GM12878 (cell line): ENCODE measurements around the gene RPL7L1. TPM values are rescaled to one million over a fixed set of nuclear protein-coding genes. Genes with fewer than 3 reads are reported as not detected.

Experiments
- ATAC-seq: fragments of 200-7000 bp; cut with Tn5 transposase; 3 replicates; pipeline ENCODE4 v1.9.1; 2020; ENCODE audit warnings: mild to moderate bottlenecking, moderate library complexity
- BruUV-seq: library from RNA; stranded (reverse); fragments of 400-500 nt; replicated peaks from 2 replicates; lab custom pipeline; 2021; lab: Mats Ljungman, UMichigan
- CTCF ChIA-PET: fragments of 300-600 bp; sonication (Branson Sonifier 250); formaldehyde crosslinking; extraction: SDS; loops from one replicate; lab custom pipeline; 2021; ENCODE audit warnings: inconsistent platforms; lab: Yijun Ruan, JAX
- POLR2A ChIA-PET: fragments of 350-600 bp; formaldehyde crosslinking; extraction: SDS; loops from one replicate; lab custom pipeline; 2021; ENCODE audit warnings: inconsistent platforms; lab: Charles Lee
- RAD21 ChIA-PET: fragments of 300-600 bp; sonication (Branson Sonifier 250); formaldehyde crosslinking; loops from one replicate; lab custom pipeline; 2023; ENCODE audit warnings: antibody characterized with exemption; ENCODE audit not compliant: unreplicated experiment; lab: Charles Lee
- SMC1A ChIA-PET: fragments of 300-600 bp; sonication (Branson Sonifier 250); formaldehyde crosslinking; loops from one replicate; lab custom pipeline; 2023; ENCODE audit not compliant: unreplicated experiment, uncharacterized antibody; lab: Charles Lee
- DNase-seq: peaks from one replicate; pipeline ENCODE4 v3.0.0-alpha.2; 2011; ENCODE audit warnings: low read depth, low spot score
- FAIRE-seq: peaks from 3 replicates; lab custom pipeline; 2011; peaks lifted over from hg19 to GRCh38; lab: Jason Lieb, UNC
- H2AFZ ChIP-seq: 2 replicates; pipeline ENCODE4 v1.6.0; 2011; ENCODE audit warnings: low read depth, low read length, control low read depth; ENCODE audit not compliant: control insufficient read depth
- H3K27ac ChIP-seq: 2 replicates; pipeline ENCODE4 v1.5.1; 2011; ENCODE audit warnings: control low read depth; ENCODE audit not compliant: control insufficient read depth, insufficient read depth
- H3K27me3 ChIP-seq, 2 experiments: replicated peaks in 1 of 2; 2 replicates each; pipeline versions ENCODE4 v1.6.0 to v1.6.1; 2011; ENCODE audit warnings: low read length in 1 of 2; ENCODE audit not compliant: control insufficient read depth in 2 of 2, insufficient read depth in 2 of 2
- H3K36me3 ChIP-seq, 2 experiments: 2 replicates each; pipeline ENCODE4 v1.5.1; 2011; ENCODE audit warnings: low read length in 1 of 2; ENCODE audit not compliant: control insufficient read depth in 2 of 2, insufficient read depth in 2 of 2
- H3K4me1 ChIP-seq: 2 replicates; pipeline ENCODE4 v1.6.1; 2011; ENCODE audit warnings: mild to moderate bottlenecking, low read length, moderate library complexity, mixed read lengths; ENCODE audit not compliant: control insufficient read depth, insufficient read depth
- H3K4me2 ChIP-seq: 2 replicates; pipeline ENCODE4 v1.6.0; 2011; ENCODE audit warnings: control low read depth; ENCODE audit not compliant: control insufficient read depth, insufficient read depth
- H3K4me3 ChIP-seq: fragments of 200-600 bp; sonication (generic); 2 replicates; pipeline ENCODE4 v1.5.1; 2016
- H3K79me2 ChIP-seq: 2 replicates; pipeline ENCODE4 v1.6.0; 2011; ENCODE audit warnings: low read length; ENCODE audit not compliant: control insufficient read depth, insufficient read depth
- H3K9ac ChIP-seq: 2 replicates; pipeline ENCODE4 v1.8.0; 2011; ENCODE audit warnings: low read length, control low read depth, mixed read lengths; ENCODE audit not compliant: control insufficient read depth, insufficient read depth
- H3K9me3 ChIP-seq: replicated peaks from 3 replicates; pipeline ENCODE4 v1.5.1; 2011; ENCODE audit warnings: mild to moderate bottlenecking, low read length; ENCODE audit not compliant: control insufficient read depth, insufficient read depth
- H4K20me1 ChIP-seq: 2 replicates; pipeline ENCODE4 v1.6.0; 2011; ENCODE audit not compliant: control insufficient read depth, insufficient read depth
- ATF7 ChIP-seq: fragments of 450-650 bp; IDR thresholded peaks from 2 replicates; pipeline ENCODE4 v1.6.1; 2016; ENCODE audit warnings: low read depth, mild to moderate bottlenecking
- CBX5 ChIP-seq: sonication (generic); IDR thresholded peaks from 2 replicates; pipeline ENCODE4 v1.6.1; 2016; ENCODE audit warnings: low read depth, moderate library complexity, mild to moderate bottlenecking, inconsistent platforms
- CHD2 ChIP-seq: IDR thresholded peaks from 2 replicates; pipeline ENCODE4 v1.6.1; 2011; ENCODE audit warnings: low read depth, low read length, improper control_type of control experiment, borderline replicate concordance
- CUX1 ChIP-seq: IDR thresholded peaks from 2 replicates; pipeline ENCODE4 v1.6.1; 2012; ENCODE audit warnings: improper control_type of control experiment, low read depth, low read length; ENCODE audit not compliant: insufficient replicate concordance
- E4F1 ChIP-seq: fragments of 450-650 bp; IDR thresholded peaks from 2 replicates; pipeline ENCODE4 v1.6.1; 2018; ENCODE audit warnings: borderline replicate concordance, mild to moderate bottlenecking; ENCODE audit not compliant: partially characterized antibody
- HSF1 ChIP-seq: fragments of 150-350 bp; IDR thresholded peaks from 2 replicates; pipeline ENCODE4 v1.6.1; 2014; ENCODE audit warnings: mild to moderate bottlenecking, low read depth, low read length
- MEF2B ChIP-seq: fragments of 450-650 bp; IDR thresholded peaks from 2 replicates; pipeline ENCODE4 v1.6.1; 2018; ENCODE audit warnings: mild to moderate bottlenecking, moderate library complexity; ENCODE audit not compliant: partially characterized antibody, poor library complexity, severe bottlenecking
- NBN ChIP-seq: fragments of 450-650 bp; IDR thresholded peaks from 2 replicates; pipeline ENCODE4 v1.6.1; 2016
- PAX5 ChIP-seq: IDR thresholded peaks from 2 replicates; pipeline ENCODE4 v1.6.1; 2011; ENCODE audit warnings: low read depth, low read length, borderline replicate concordance
- PAX8 ChIP-seq: fragments of 450-650 bp; IDR thresholded peaks from 2 replicates; pipeline ENCODE4 v1.6.1; 2017; ENCODE audit warnings: mild to moderate bottlenecking, moderate library complexity
- PKNOX1 ChIP-seq: fragments of 450-650 bp; IDR thresholded peaks from 2 replicates; pipeline ENCODE4 v1.6.1; 2016; ENCODE audit warnings: mild to moderate bottlenecking
- RBBP5 ChIP-seq: fragments of 200-600 bp; sonication (generic); conservative IDR thresholded peaks from 2 replicates; pipeline ENCODE4 v1.6.1; 2016
- SRF ChIP-seq, 2 experiments: IDR thresholded peaks; 2 replicates each; pipeline ENCODE4 v1.6.1; 2011; ENCODE audit warnings: low read depth in 2 of 2, low read length in 2 of 2, mild to moderate bottlenecking in 1 of 2, moderate library complexity in 1 of 2
- STAT3 ChIP-seq: IDR thresholded peaks from 2 replicates; pipeline ENCODE4 v1.6.1; 2011; ENCODE audit warnings: low read depth, low read length, improper control_type of control experiment
- TCF7 ChIP-seq: IDR thresholded peaks from 2 replicates; pipeline ENCODE4 v1.6.1; 2014; ENCODE audit warnings: antibody characterized with exemption, borderline replicate concordance
- WGBS: methylation state at CpG from one replicate; pipeline ENCODE4 v1.1.6; 2016; ENCODE audit warnings: low lambda C conversion rate; ENCODE audit not compliant: insufficient replicate concordance, insufficient coverage; ENCODE audit errors: missing lambda C conversion rate; 5-methylcytosine and 5-hydroxymethylcytosine counted together
- in situ Hi-C: fragments of 300-500 bp; cut with MboI; formaldehyde crosslinking; loops from 9 replicates; pipeline ENCODE4 v1.14.3; 2018; ENCODE audit warnings: mixed read lengths
- intact Hi-C: fragments of 100-400 bp; cut with micrococcal nuclease; formaldehyde crosslinking; loops from one replicate; pipeline ENCODE4 v1.14.2; 2022; ENCODE audit not compliant: unreplicated experiment
- polyA plus RNA-seq, 11 experiments: library from polyadenylated mRNA; depleted of rRNA in 4 of 11; unstranded in 6 of 11; stranded (reverse) in 5 of 11; fragments of >200 nt; fragmentation: Nextera tagmentation in 4 of 11; fragmentation: Illumina TruSeq in 1 of 11; extraction: Ambion mirVana in 4 of 11; extraction: Trizol in 1 of 11; gene quantifications; 1 replicate in 1 of 11; 2 replicates in 10 of 11; pipeline versions ENCODE4 v1.2.1 to v1.2.3, GENCODE V29; 2011 to 2016; ENCODE audit warnings: inconsistent platforms in 2 of 11, missing spikeins in 2 of 11, low read depth in 1 of 11
- total RNA-seq, 4 experiments: library from RNA; depleted of rRNA in 3 of 4; stranded (reverse); fragments of >200 nt in 3 of 4; fragmentation: Illumina TruSeq in 1 of 4; extraction: Trizol in 1 of 4; gene quantifications; 2 replicates each; pipeline versions ENCODE4 v1.2.1 to v1.2.3, GENCODE V29; 2013 to 2021

The RPL7L1 gene
- total and polyA plus RNA-seq, 10 of the 15 experiments (the other 5 are each of a cell fraction or from before 2014, with no cell fraction given), result 54.1 to 154 (median 104) TPM

GRCh38 chr6:42936398-42936797 lies 57.0 kb downstream of the RPL7L1 start:
- TF ChIP-seq SRF (IDR thresholded peaks at IDR 0.05; ENCODE audit: low read depth in 2 of 2, low read length in 2 of 2) (no peak), RBBP5 (no peak), CUX1 (no peak), E4F1 (no peak), TCF7 (no peak), ATF7 (no peak), PKNOX1 (no peak), PAX8 (no peak), CHD2 (no peak), HSF1 (no peak), PAX5 (no peak), STAT3 (no peak), MEF2B (no peak), NBN (no peak), CBX5 (no peak)
- TF ChIP-seq, all 136 proteins: peak for 0
- no TSS peak for BruUV-seq
- Histone ChIP-seq H3K27ac (no peak overlapping the region), H3K9ac (no peak overlapping the region), H3K36me3 (peaks cover 39 to 51% of the 10 kb centered on the region in 2 experiments), H3K27me3 (no peaks in the 10 kb centered on the region), H3K79me2 (peaks cover 41% of the 10 kb centered on the region), H3K4me1 (peaks cover 28% of the 10 kb centered on the region), H3K4me3 (no peak overlapping the region), H4K20me1 (peaks cover 12% of the 10 kb centered on the region), H3K4me2 (no peak overlapping the region), H3K9me3 (no peaks in the 10 kb centered on the region), H2AFZ (no peak overlapping the region)
- DNase-seq (no peak), ATAC-seq (no peak), FAIRE-seq (no peak)
- 90% methylated on average over 11 of the region's 11 CpGs for WGBS
- ChIA-PET CTCF (interaction anchor here (2.7 kb wide), 1 partner anchor 35 kb away, joined by 8 read pairs; no protein-coding TSS in a partner anchor), POLR2A (no interaction called here), RAD21 (no interaction called here), SMC1A (interaction anchor here (2.0 kb wide), 1 partner anchor 43 kb away, joined by 5 read pairs; the partner anchor contains the start of gene PEX6)
- intact Hi-C loops, result no loop called here
- in situ Hi-C loops, result no loop called here
